Mesenchymal stem cell (in vitro differentiated cells and primary cell): Measurements from ENCODE around the gene PLA2G5.
"Not testable (repeated sequence)": the region's sequence is repeated elsewhere in the genome, so short reads cannot be mapped to it uniquely, and the experiment has no call there.

ENCODE experiments used
- DNase-seq: peaks from one replicate; pipeline ENCODE4 v3.0.0-alpha.2; 2013
- H2AFZ ChIP-seq: one replicate; pipeline ENCODE4 v1.6.1; 2013; ENCODE audit warnings: low read depth, mild to moderate bottlenecking, control low read depth, inconsistent platforms, low read length, moderate library complexity
- H2AK5ac ChIP-seq: 2 replicates; pipeline ENCODE4 v1.6.1; 2013; ENCODE audit warnings: low read length, moderate library complexity, mild to moderate bottlenecking, inconsistent platforms; ENCODE audit not compliant: severe bottlenecking
- H2BK120ac ChIP-seq: one replicate; pipeline ENCODE4 v1.6.1; 2013; ENCODE audit warnings: low read depth, mild to moderate bottlenecking, inconsistent platforms, low read length, moderate library complexity
- H2BK12ac ChIP-seq, 2 experiments: one replicate each; pipeline ENCODE4 v1.6.1; 2013; ENCODE audit warnings: inconsistent platforms in 2 of 2, low read length in 2 of 2, mild to moderate bottlenecking in 2 of 2, moderate library complexity in 2 of 2, control low read depth in 1 of 2
- H2BK15ac ChIP-seq: one replicate; pipeline ENCODE4 v1.6.1; 2013; ENCODE audit warnings: mild to moderate bottlenecking, low read depth, inconsistent platforms; ENCODE audit not compliant: poor library complexity, severe bottlenecking
- H2BK5ac ChIP-seq: 2 replicates; pipeline ENCODE4 v1.6.1; 2013; ENCODE audit warnings: low read depth, mild to moderate bottlenecking, low read length, control low read depth, inconsistent platforms; ENCODE audit not compliant: poor library complexity, severe bottlenecking
- H3K14ac ChIP-seq, 2 experiments: one replicate each; pipeline ENCODE4 v1.6.1; 2013; ENCODE audit warnings: inconsistent platforms in 2 of 2, low read length in 2 of 2, control low read depth in 1 of 2, mild to moderate bottlenecking in 1 of 2, moderate library complexity in 1 of 2
- H3K18ac ChIP-seq, 2 experiments: one replicate each; pipeline ENCODE4 v1.6.1; 2013; ENCODE audit warnings: inconsistent platforms in 2 of 2, low read length in 2 of 2, control low read depth in 1 of 2, low read depth in 1 of 2, mild to moderate bottlenecking in 1 of 2
- H3K23ac ChIP-seq, 2 experiments: one replicate each; pipeline ENCODE4 v1.6.1; 2013; ENCODE audit warnings: inconsistent platforms in 2 of 2, low read length in 2 of 2, mild to moderate bottlenecking in 2 of 2, moderate library complexity in 2 of 2, control low read depth in 1 of 2
- H3K27ac ChIP-seq: 2 replicates; pipeline ENCODE4 v1.5.1; 2013; ENCODE audit warnings: mild to moderate bottlenecking, moderate library complexity, low read length, control low read depth, inconsistent platforms; ENCODE audit not compliant: poor library complexity, severe bottlenecking
- H3K27me3 ChIP-seq, 2 experiments: 2 replicates each; pipeline versions ENCODE4 v1.6.1 to v1.7.0; 2013; ENCODE audit warnings: low read length in 2 of 2, mild to moderate bottlenecking in 2 of 2, moderate library complexity in 2 of 2, control low read depth in 1 of 2, inconsistent platforms in 1 of 2; ENCODE audit not compliant: control insufficient read depth in 1 of 2, insufficient read depth in 1 of 2
- H3K36me3 ChIP-seq, 2 experiments: 2 replicates each; pipeline versions ENCODE4 v1.6.1 to v1.7.0; 2013; ENCODE audit warnings: low read length in 2 of 2, control low read depth in 1 of 2, inconsistent platforms in 1 of 2, low read depth in 1 of 2, mild to moderate bottlenecking in 1 of 2; ENCODE audit not compliant: insufficient read depth in 2 of 2, control insufficient read depth in 1 of 2
- H3K4ac ChIP-seq, 2 experiments: one replicate each; pipeline ENCODE4 v1.6.1; 2013; ENCODE audit warnings: inconsistent platforms in 2 of 2, low read length in 2 of 2, mild to moderate bottlenecking in 2 of 2, moderate library complexity in 2 of 2, control low read depth in 1 of 2, low read depth in 1 of 2
- H3K4me1 ChIP-seq: 2 replicates; pipeline ENCODE4 v1.6.1; 2013; ENCODE audit warnings: low read depth, low read length, control low read depth; ENCODE audit not compliant: control insufficient read depth, insufficient read depth
- H3K4me2 ChIP-seq: 2 replicates; pipeline ENCODE4 v1.6.1; 2013; ENCODE audit warnings: low read length, mild to moderate bottlenecking, inconsistent platforms; ENCODE audit not compliant: poor library complexity, severe bottlenecking
- H3K4me3 ChIP-seq, 2 experiments: 2 replicates each; pipeline versions ENCODE4 v1.5.1 to v1.7.0; 2013; ENCODE audit warnings: low read length in 2 of 2, mild to moderate bottlenecking in 2 of 2, control low read depth in 1 of 2, low read depth in 1 of 2; ENCODE audit not compliant: insufficient read depth in 1 of 2
- H3K79me1 ChIP-seq: replicated peaks from 2 replicates; pipeline ENCODE4 v1.6.1; 2013; ENCODE audit warnings: mild to moderate bottlenecking, control low read depth, low read length, inconsistent platforms; ENCODE audit not compliant: poor library complexity, severe bottlenecking
- H3K9ac ChIP-seq: 2 replicates; pipeline ENCODE4 v1.7.0; 2013; ENCODE audit warnings: mild to moderate bottlenecking, low read length, moderate library complexity
- H3K9me3 ChIP-seq: 2 replicates; pipeline ENCODE4 v1.7.0; 2013; ENCODE audit warnings: mild to moderate bottlenecking, low read length; ENCODE audit not compliant: control insufficient read depth
- H4K8ac ChIP-seq: one replicate; pipeline ENCODE4 v1.6.1; 2013; ENCODE audit warnings: inconsistent platforms, mild to moderate bottlenecking, low read length, moderate library complexity
- H4K91ac ChIP-seq: one replicate; pipeline ENCODE4 v1.6.1; 2013; ENCODE audit warnings: mild to moderate bottlenecking, low read length, inconsistent platforms
- WGBS: methylation state at CpG from one replicate; pipeline ENCODE4 v1.1.7; 2013; ENCODE audit warnings: mixed read lengths; 5-methylcytosine and 5-hydroxymethylcytosine counted together

PLA2G5 gene

GRCh38 chr1:20057886-20058420 is 12.0 kb upstream of the PLA2G5 start:
- peak overlapping the region; percentile 34 for H3K9ac ChIP-seq
- no peak overlapping the region for H3K18ac ChIP-seq
- WGBS: 73% methylated on average over 3 of the region's 5 CpGs
- no peak for DNase-seq
- no peak overlapping the region for H4K8ac ChIP-seq
- H2AK5ac ChIP-seq: no peak overlapping the region
- no peak overlapping the region for H3K14ac ChIP-seq
- no peak overlapping the region for H2BK12ac ChIP-seq
- H2BK5ac ChIP-seq: no peak overlapping the region
- no peaks in the 10 kb centered on the region for H3K79me1 ChIP-seq
- no peak overlapping the region for H4K91ac ChIP-seq
- H3K27ac ChIP-seq: no peak overlapping the region
- no peak overlapping the region for H3K4ac ChIP-seq
- H2BK120ac ChIP-seq: no peak overlapping the region
- no peaks in the 10 kb centered on the region for H3K9me3 ChIP-seq
- H2BK15ac ChIP-seq: no peak overlapping the region
- no peak overlapping the region for H3K4me3 ChIP-seq
- no peak overlapping the region for H2AFZ ChIP-seq
- no peaks in the 10 kb centered on the region for H3K36me3 ChIP-seq
- H3K23ac ChIP-seq: no peak overlapping the region
- H3K4me1 ChIP-seq: no peaks in the 10 kb centered on the region
- no peaks in the 10 kb centered on the region for H3K27me3 ChIP-seq
- no peak overlapping the region for H3K4me2 ChIP-seq

GRCh38 chr1:20058531-20058930 is 11.5 kb upstream of the PLA2G5 start:
- 15% methylated on average over 1 of the region's 1 CpG for WGBS
- Histone ChIP-seq H3K79me1 (no peaks in the 10 kb centered on the region), H2AK5ac (no peak overlapping the region), H4K91ac (no peak overlapping the region), H2AFZ (no peak overlapping the region), H3K4me3 (no peak overlapping the region), H3K4ac (no peak overlapping the region), H3K4me2 (no peak overlapping the region), H2BK15ac (no peak overlapping the region), H3K9ac (peak overlapping the region; percentile 34), H3K9me3 (no peaks in the 10 kb centered on the region), H3K23ac (no peak overlapping the region), H3K36me3 (no peaks in the 10 kb centered on the region), H3K18ac (no peak overlapping the region), H3K14ac (no peak overlapping the region), H2BK120ac (no peak overlapping the region), H3K27ac (no peak overlapping the region), H3K4me1 (no peaks in the 10 kb centered on the region), H2BK5ac (no peak overlapping the region), H4K8ac (no peak overlapping the region), H2BK12ac (no peak overlapping the region), H3K27me3 (no peaks in the 10 kb centered on the region)
- DNase-seq: peak; percentile 14

- H3K36me3 ChIP-seq: no peaks in the 10 kb centered on the region
- no peak overlapping the region for H3K27ac ChIP-seq
- WGBS: 80% methylated on average over 2 of the region's 2 CpGs
- no peak overlapping the region for H3K4me3 ChIP-seq
- no peak for DNase-seq
- no peak overlapping the region for H2BK5ac ChIP-seq
- H3K9ac ChIP-seq: no peak overlapping the region
- no peak overlapping the region for H3K23ac ChIP-seq
- H3K4ac ChIP-seq: no peak overlapping the region
- H3K27me3 ChIP-seq: no peaks in the 10 kb centered on the region
- H3K4me2 ChIP-seq: no peak overlapping the region
- H2AK5ac ChIP-seq: no peak overlapping the region
- H3K4me1 ChIP-seq: no peaks in the 10 kb centered on the region
- no peak overlapping the region for H2BK15ac ChIP-seq
- H2AFZ ChIP-seq: no peak overlapping the region
- no peak overlapping the region for H2BK120ac ChIP-seq
- H4K91ac ChIP-seq: no peak overlapping the region
- H3K79me1 ChIP-seq: no peaks in the 10 kb centered on the region
- no peak overlapping the region for H3K14ac ChIP-seq
- H2BK12ac ChIP-seq: no peak overlapping the region
- H3K18ac ChIP-seq: no peak overlapping the region
- H3K9me3 ChIP-seq: no peaks in the 10 kb centered on the region
- no peak overlapping the region for H4K8ac ChIP-seq
These were observed 10.1 kb upstream of the PLA2G5 start for GRCh38 chr1:20059847-20060246.

GRCh38 chr1:20060791-20061190 is 9.2 kb upstream of the PLA2G5 start:
- 93% methylated on average over 7 of the region's 7 CpGs for WGBS
- not testable (repeated sequence) for H3K4ac ChIP-seq, H2AK5ac ChIP-seq, H3K14ac ChIP-seq, H2AFZ ChIP-seq, H3K4me2 ChIP-seq, H3K4me3 ChIP-seq, H4K91ac ChIP-seq, H3K9me3 ChIP-seq, H3K36me3 ChIP-seq, H3K27ac ChIP-seq, H2BK12ac ChIP-seq, H4K8ac ChIP-seq, H2BK15ac ChIP-seq, H2BK120ac ChIP-seq, H3K23ac ChIP-seq, H3K9ac ChIP-seq, H3K27me3 ChIP-seq, H2BK5ac ChIP-seq, DNase-seq, H3K18ac ChIP-seq, H3K79me1 ChIP-seq, H3K4me1 ChIP-seq
